MM.1S (cell line): Measurements from ENCODE around the gene SLC2A5.
"Not testable (repeated sequence)": the region's sequence is repeated elsewhere in the genome, so short reads cannot be mapped to it uniquely, and the experiment has no call there.

ENCODE experiments used
- DNase-seq: peaks from one replicate; pipeline ENCODE4 v3.0.0-alpha.2; 2015
- H2AFZ ChIP-seq: fragments of 300-600 bp; sonication (generic); 2 replicates; pipeline ENCODE4 v1.6.0; 2016; ENCODE audit warnings: antibody characterized with exemption, low read length
- H3F3A ChIP-seq: fragments of 300-600 bp; sonication (generic); 2 replicates; pipeline ENCODE4 v1.6.1; 2016; ENCODE audit warnings: mild to moderate bottlenecking, antibody characterized with exemption, low read length, moderate library complexity, mixed read lengths; ENCODE audit not compliant: insufficient read depth
- H3K27ac ChIP-seq: fragments of 300-600 bp; sonication (generic); 2 replicates; pipeline ENCODE4 v1.5.1; 2016; ENCODE audit warnings: mild to moderate bottlenecking, low read length
- H3K27me3 ChIP-seq: fragments of 300-600 bp; sonication (generic); replicated peaks from 2 replicates; pipeline ENCODE4 v1.6.0; 2016; ENCODE audit warnings: low read length; ENCODE audit not compliant: insufficient read depth
- H3K36me3 ChIP-seq: fragments of 300-600 bp; sonication (generic); replicated peaks from 2 replicates; pipeline ENCODE4 v1.6.1; 2016; ENCODE audit warnings: mild to moderate bottlenecking, low read length, mixed read lengths; ENCODE audit not compliant: insufficient read depth
- H3K4me1 ChIP-seq: fragments of 300-600 bp; sonication (generic); 2 replicates; pipeline ENCODE4 v1.6.1; 2016; ENCODE audit warnings: low read length, mixed read lengths
- H3K4me2 ChIP-seq: fragments of 300-600 bp; sonication (generic); 2 replicates; pipeline ENCODE4 v1.6.0; 2016; ENCODE audit warnings: low read depth, low read length
- H3K4me3 ChIP-seq: fragments of 300-600 bp; sonication (generic); 2 replicates; pipeline ENCODE4 v1.5.1; 2016; ENCODE audit warnings: low read length, mixed read lengths
- H3K79me2 ChIP-seq: fragments of 300-600 bp; sonication (generic); 2 replicates; pipeline ENCODE4 v1.6.1; 2016; ENCODE audit warnings: mixed run types, low read length, mixed read lengths
- H3K9ac ChIP-seq: fragments of 300-600 bp; sonication (generic); 2 replicates; pipeline ENCODE4 v1.6.1; 2016; ENCODE audit warnings: low read length, mixed read lengths
- H3K9me2 ChIP-seq: fragments of 300-600 bp; sonication (generic); replicated peaks from 2 replicates; pipeline ENCODE4 v1.6.1; 2016; ENCODE audit warnings: mild to moderate bottlenecking, low read length, mixed read lengths; ENCODE audit not compliant: insufficient read depth
- H3K9me3 ChIP-seq: fragments of 300-600 bp; sonication (generic); replicated peaks from 2 replicates; pipeline ENCODE4 v1.6.1; 2016; ENCODE audit warnings: mild to moderate bottlenecking, low read length, mixed read lengths; ENCODE audit not compliant: insufficient read depth
- H4K20me1 ChIP-seq: fragments of 300-600 bp; sonication (generic); 2 replicates; pipeline ENCODE4 v1.6.1; 2016; ENCODE audit warnings: mild to moderate bottlenecking, low read length, moderate library complexity, mixed read lengths; ENCODE audit not compliant: insufficient read depth
- CTCF ChIP-seq: fragments of 300-600 bp; sonication (generic); IDR thresholded peaks from 2 replicates; pipeline ENCODE4 v1.5.1; 2016; ENCODE audit warnings: antibody characterized with exemption, low read length, mixed read lengths
- EZH2 ChIP-seq: fragments of 300-600 bp; sonication (generic); optimal IDR thresholded peaks from 2 replicates; pipeline ENCODE3; 2017; ENCODE audit warnings: low read depth, mild to moderate bottlenecking, antibody characterized with exemption, low read length, mixed read lengths
- EZH2phosphoT487 ChIP-seq: fragments of 300-600 bp; sonication (generic); IDR thresholded peaks from 2 replicates; pipeline ENCODE4 v1.6.1; 2018; ENCODE audit warnings: antibody characterized with exemption, low read length

SLC2A5 gene

GRCh38 chr1:9095818-9096217 lies 26.4 kb upstream of the SLC2A5 start:
- H2AFZ ChIP-seq: no peak overlapping the region
- no peaks in the 10 kb centered on the region for H3K9me2 ChIP-seq
- no peak overlapping the region for H3K4me2 ChIP-seq
- TF ChIP-seq CTCF: no peak
- no peak for TF ChIP-seq EZH2phosphoT487
- TF ChIP-seq EZH2: no peak
- no peak overlapping the region for H3K9ac ChIP-seq
- no peaks in the 10 kb centered on the region for H3K36me3 ChIP-seq
- no peaks in the 10 kb centered on the region for H3K4me1 ChIP-seq
- no peak for DNase-seq
- no peak overlapping the region for H3K4me3 ChIP-seq
- no peak overlapping the region for H3K27ac ChIP-seq
- H3F3A ChIP-seq: no peaks in the 10 kb centered on the region
- H3K27me3 ChIP-seq: peaks cover 32% of the 10 kb centered on the region
- H3K9me3 ChIP-seq: no peaks in the 10 kb centered on the region
- no peaks in the 10 kb centered on the region for H3K79me2 ChIP-seq
- H4K20me1 ChIP-seq: no peaks in the 10 kb centered on the region

GRCh38 chr1:9093996-9094595 lies 24.7 kb upstream of the SLC2A5 start:
- not testable (repeated sequence) for H3F3A ChIP-seq, H3K9me2 ChIP-seq, H3K4me3 ChIP-seq, H3K9me3 ChIP-seq, H3K4me1 ChIP-seq, H2AFZ ChIP-seq, H3K79me2 ChIP-seq, H3K27ac ChIP-seq, H3K9ac ChIP-seq, DNase-seq, H4K20me1 ChIP-seq, H3K4me2 ChIP-seq, H3K36me3 ChIP-seq
- H3K27me3 ChIP-seq: peaks cover 48% of the 10 kb centered on the region

GRCh38 chr1:9093581-9093980 lies 24.1 kb upstream of the SLC2A5 start:
- no peak for TF ChIP-seq EZH2
- TF ChIP-seq EZH2phosphoT487: no peak
- no peak for TF ChIP-seq CTCF
- DNase-seq: no peak
- no peaks in the 10 kb centered on the region for H3K36me3 ChIP-seq

GRCh38 chr1:9093091-9093490 lies 23.7 kb upstream of the SLC2A5 start:
- H3K79me2 ChIP-seq: no peaks in the 10 kb centered on the region
- no peak overlapping the region for H2AFZ ChIP-seq
- H3K9me2 ChIP-seq: no peaks in the 10 kb centered on the region

More at GRCh38 chr1:9093581-9093980, 24.1 kb upstream of the SLC2A5 start:
- Histone ChIP-seq H3K4me3 (no peak overlapping the region), H3K79me2 (no peaks in the 10 kb centered on the region), H3K9ac (no peak overlapping the region), H3K4me2 (no peak overlapping the region), H3F3A (no peaks in the 10 kb centered on the region), H3K9me3 (no peaks in the 10 kb centered on the region), H2AFZ (no peak overlapping the region), H4K20me1 (no peaks in the 10 kb centered on the region), H3K4me1 (no peaks in the 10 kb centered on the region), H3K27me3 (peaks cover 52% of the 10 kb centered on the region), H3K9me2 (no peaks in the 10 kb centered on the region), H3K27ac (no peak overlapping the region)

More at GRCh38 chr1:9093091-9093490, 23.7 kb upstream of the SLC2A5 start:
- no peaks in the 10 kb centered on the region for H3K4me1 ChIP-seq
- no peaks in the 10 kb centered on the region for H4K20me1 ChIP-seq
- no peak for DNase-seq
- no peaks in the 10 kb centered on the region for H3F3A ChIP-seq
- H3K9me3 ChIP-seq: no peaks in the 10 kb centered on the region
- peaks cover 52% of the 10 kb centered on the region for H3K27me3 ChIP-seq
- H3K27ac ChIP-seq: no peak overlapping the region
- no peak overlapping the region for H3K9ac ChIP-seq
- no peak overlapping the region for H3K4me3 ChIP-seq
- no peak for TF ChIP-seq EZH2phosphoT487
- TF ChIP-seq CTCF: no peak
- TF ChIP-seq EZH2: no peak
- no peaks in the 10 kb centered on the region for H3K36me3 ChIP-seq
- H3K4me2 ChIP-seq: no peak overlapping the region
